ENCODE results near the gene SLC6A18. TPM values are rescaled to one million over a fixed set of nuclear protein-coding genes. Genes with fewer than 3 reads are reported as not detected.
A peak's percentile ranks its signal among the peaks of the same experiment; 100 is the strongest.

Gene SLC6A18
- total and polyA plus RNA-seq, 2 of the 4 experiments (the other 2 are of a cell fraction) = not detected

GRCh38 chr5:1231354-1231905, 6.2 kb downstream of the SLC6A18 start:
- in situ Hi-C loops (cut with MboI; ENCODE audit: low sequenced_read_pairs) = no loop called here
- Histone ChIP-seq H3K9me3 (ENCODE audit: control insufficient read depth, insufficient read depth, low read length) (peaks cover 11% of the 10 kb centered on the region; the same call in 1 of the 2 replicates), H3K18ac (ENCODE audit: low read depth, low read length) (no peak overlapping the region), H3K27me3 (ENCODE audit: control insufficient read depth, insufficient read depth, low read length) (peaks cover 2% of the 10 kb centered on the region; the same call in 1 of the 2 replicates), H3K56ac (ENCODE audit: extremely low read depth, insufficient read depth, low read length) (no peak overlapping the region), H2BK20ac (ENCODE audit: low read depth, low read length) (no peak overlapping the region), H3K36me3 (ENCODE audit: control insufficient read depth, insufficient read depth, low read length) (no peaks in the 10 kb centered on the region), H3K9me1 (ENCODE audit: insufficient read depth, low read length) (no peaks in the 10 kb centered on the region), H3K23ac (ENCODE audit: low read depth, low read length) (no peak overlapping the region), H4K8ac (ENCODE audit: low read depth in 2 of 2, low read length in 2 of 2) (no peak overlapping the region), H3K4ac (ENCODE audit: low read depth, low read length) (no peak overlapping the region), H3K4me3 (ENCODE audit: insufficient read depth, low read depth, low read length) (no peak overlapping the region), H2BK5ac (ENCODE audit: low read depth, low read length, poor library complexity, severe bottlenecking) (no peak overlapping the region), H2AFZ (replicated peaks; ENCODE audit: low read length, poor library complexity) (no peak overlapping the region), H3K27ac (ENCODE audit: insufficient read depth, low read length) (no peak overlapping the region), H2AK9ac (replicated peaks; ENCODE audit: low read depth, low read length, poor library complexity) (no peak overlapping the region), H4K20me1 (ENCODE audit: insufficient read depth, low read length) (no peaks in the 10 kb centered on the region), H3K4me1 (ENCODE audit: control insufficient read depth, insufficient read depth, low read length) (no peaks in the 10 kb centered on the region; the same call in 1 of the 2 replicates), H2BK120ac (ENCODE audit: low read depth, low read length) (no peak overlapping the region), H4K91ac (ENCODE audit: insufficient read depth, low read depth, low read length) (no peak overlapping the region), H4K5ac (ENCODE audit: low read depth, low read length) (no peak overlapping the region), H3K14ac (replicated peaks; ENCODE audit: low read depth, low read length) (no peak overlapping the region), H2AK5ac (ENCODE audit: low read depth, low read length) (no peak overlapping the region), H3K9ac (ENCODE audit: low read depth, low read length) (no peak overlapping the region), H3K4me2 (ENCODE audit: low read depth, low read length) (no peak overlapping the region), H2BK15ac (ENCODE audit: low read depth, low read length) (no peak overlapping the region), H3K79me1 (ENCODE audit: low read depth in 1 of 2, low read length in 2 of 2) (no peaks in the 10 kb centered on the region)
- 39% methylated on average over 3 of the region's 13 CpGs; no CpG with 5 or more reads in 1 of the 2 experiments for WGBS, 2 experiments (ENCODE audit: extremely low coverage in 2 of 2, insufficient read length in 1 of 2)
- no peak for DNase-seq
- TF ChIP-seq BHLHE40 (IDR thresholded peaks at IDR 0.05; ENCODE audit: low read depth, low read length) (no peak), RAD21 (IDR thresholded peaks at IDR 0.05; ENCODE audit: low read length) (no peak), CTCF (conservative IDR thresholded peaks at IDR 0.05; ENCODE audit: low read depth, low read length) (no peak), MAFK (IDR thresholded peaks at IDR 0.05; ENCODE audit: low read depth, low read length) (peak; percentile 98)
- dilution Hi-C loops (cut with HindIII; ENCODE audit: low sequenced_read_pairs, unreplicated experiment) = no loop called here
- POLR2A ChIA-PET (ENCODE audit: unreplicated experiment) = no interaction called here
- CTCF ChIA-PET = no interaction called here
- ATAC-seq (ENCODE audit: low read depth) = no peak
- intact Hi-C loops (cut with micrococcal nuclease) = no loop called here
- no TSS peak for BruUV-seq (replicated peaks)
